ENCODE measurements around the gene CCL28. TPM values are rescaled to one million over a fixed set of nuclear protein-coding genes. Genes with fewer than 3 reads are reported as not detected.

CCL28 gene
- total and polyA plus RNA-seq, 9 of the 15 experiments (the other 6 are each of a cell fraction or from before 2014, with no cell fraction given): not detected

DNA sequence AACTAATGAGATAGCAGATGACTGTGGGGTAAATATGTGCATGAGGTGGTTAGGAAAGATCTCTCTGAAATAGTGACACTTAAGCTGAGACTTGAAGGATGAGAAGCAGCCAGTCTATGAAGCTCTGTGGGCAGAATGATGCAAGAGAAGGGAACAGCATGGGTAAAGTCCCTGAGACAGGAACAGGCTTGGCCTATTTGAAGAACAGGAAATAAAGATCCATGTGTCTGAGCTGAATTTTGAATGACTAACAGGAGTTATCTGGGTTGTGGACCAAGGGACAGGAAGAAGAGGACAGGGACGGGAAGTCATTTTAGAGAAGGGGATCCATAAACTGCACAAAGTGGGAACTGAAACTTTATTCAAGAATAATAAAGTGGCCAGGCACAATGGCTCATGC is 73.3 kb downstream of the CCL28 start (continued):
- no peak for TF ChIP-seq FOXK2 (conservative IDR thresholded peaks at IDR 0.05 in 1 of 2, IDR thresholded peaks at IDR 0.05 in 1 of 2; ENCODE audit: low read depth in 2 of 2)
- TF ChIP-seq, protein P1, sequence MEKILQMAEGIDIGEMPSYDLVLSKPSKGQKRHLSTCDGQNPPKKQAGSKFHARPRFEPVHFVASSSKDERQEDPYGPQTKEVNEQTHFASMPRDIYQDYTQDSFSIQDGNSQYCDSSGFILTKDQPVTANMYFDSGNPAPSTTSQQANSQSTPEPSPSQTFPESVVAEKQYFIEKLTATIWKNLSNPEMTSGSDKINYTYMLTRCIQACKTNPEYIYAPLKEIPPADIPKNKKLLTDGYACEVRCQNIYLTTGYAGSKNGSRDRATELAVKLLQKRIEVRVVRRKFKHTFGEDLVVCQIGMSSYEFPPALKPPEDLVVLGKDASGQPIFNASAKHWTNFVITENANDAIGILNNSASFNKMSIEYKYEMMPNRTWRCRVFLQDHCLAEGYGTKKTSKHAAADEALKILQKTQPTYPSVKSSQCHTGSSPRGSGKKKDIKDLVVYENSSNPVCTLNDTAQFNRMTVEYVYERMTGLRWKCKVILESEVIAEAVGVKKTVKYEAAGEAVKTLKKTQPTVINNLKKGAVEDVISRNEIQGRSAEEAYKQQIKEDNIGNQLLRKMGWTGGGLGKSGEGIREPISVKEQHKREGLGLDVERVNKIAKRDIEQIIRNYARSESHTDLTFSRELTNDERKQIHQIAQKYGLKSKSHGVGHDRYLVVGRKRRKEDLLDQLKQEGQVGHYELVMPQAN (IDR thresholded peaks at IDR 0.05; ENCODE audit: borderline replicate concordance): no peak
- TF ChIP-seq NEUROD1 (IDR thresholded peaks at IDR 0.05; ENCODE audit: borderline replicate concordance, low read depth, low read length, partially characterized antibody): no peak
- TF ChIP-seq ZNF586 (CRISPR knock-in tag; conservative IDR thresholded peaks at IDR 0.05): no peak
- no peak for TF ChIP-seq ZEB2 (IDR thresholded peaks at IDR 0.05)
- peak; percentile 40; the same call in 1 of the 2 replicates for TF ChIP-seq CEBPG (CRISPR knock-in tag; IDR thresholded peaks at IDR 0.05)
- TF ChIP-seq CEBPG (tag; conservative IDR thresholded peaks at IDR 0.05 in 1 of 2, IDR thresholded peaks at IDR 0.05 in 1 of 2): peak in 1 of 2 experiments; percentile 54; a peak in 2 of 4 replicates
- TF ChIP-seq HNRNPLL (IDR thresholded peaks at IDR 0.05; ENCODE audit: low read depth, low read length, poor library complexity, severe bottlenecking): no peak
- no peak for TF ChIP-seq ZKSCAN8 (CRISPR knock-in tag; IDR thresholded peaks at IDR 0.05)
- no peak for TF ChIP-seq ILF3 (IDR thresholded peaks at IDR 0.05; ENCODE audit: borderline replicate concordance)

DNA sequence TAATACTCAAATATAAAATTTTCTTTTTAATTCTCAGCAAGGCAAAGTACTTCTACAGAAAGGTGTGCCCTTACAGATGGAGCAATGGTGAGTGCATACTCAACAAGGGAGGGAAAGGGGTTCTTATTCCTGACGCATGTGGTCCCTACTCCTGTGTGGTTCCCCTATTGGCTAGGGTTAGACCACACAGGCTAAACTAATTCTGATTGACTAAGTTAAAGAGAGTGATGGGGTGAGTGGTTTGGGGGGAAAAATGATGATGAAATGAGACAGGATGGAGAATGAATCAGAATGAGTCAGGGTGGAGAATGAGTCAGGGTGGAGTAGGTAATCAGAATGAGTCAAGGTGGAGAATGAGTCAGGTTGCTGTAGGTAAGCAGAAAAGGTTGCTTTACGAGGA is 76.0 kb downstream of the CCL28 start:
- no peak for FAIRE-seq
- TF ChIP-seq BRD9 (IDR thresholded peaks at IDR 0.05; ENCODE audit: low read depth, partially characterized antibody) (peak; percentile 29), ZNF311 (CRISPR knock-in tag; IDR thresholded peaks at IDR 0.05) (no peak), NCOR1 (IDR thresholded peaks at IDR 0.05) (no peak), XRCC3 (IDR thresholded peaks at IDR 0.05) (peak; percentile 39; the same call in 1 of the 2 replicates), CEBPG (CRISPR knock-in tag; IDR thresholded peaks at IDR 0.05) (0 out of 2 replicates have a peak, but pooled peaks have one; percentile 15), CEBPG (tag; conservative IDR thresholded peaks at IDR 0.05 in 1 of 2, IDR thresholded peaks at IDR 0.05 in 1 of 2) (peak in 1 of 2 experiments; percentile 64; a peak in 2 of 4 replicates), CEBPB (tag; IDR thresholded peaks at IDR 0.05) (0 out of 2 replicates have a peak, but pooled peaks have one; percentile 28)
- TF ChIP-seq, protein P2, sequence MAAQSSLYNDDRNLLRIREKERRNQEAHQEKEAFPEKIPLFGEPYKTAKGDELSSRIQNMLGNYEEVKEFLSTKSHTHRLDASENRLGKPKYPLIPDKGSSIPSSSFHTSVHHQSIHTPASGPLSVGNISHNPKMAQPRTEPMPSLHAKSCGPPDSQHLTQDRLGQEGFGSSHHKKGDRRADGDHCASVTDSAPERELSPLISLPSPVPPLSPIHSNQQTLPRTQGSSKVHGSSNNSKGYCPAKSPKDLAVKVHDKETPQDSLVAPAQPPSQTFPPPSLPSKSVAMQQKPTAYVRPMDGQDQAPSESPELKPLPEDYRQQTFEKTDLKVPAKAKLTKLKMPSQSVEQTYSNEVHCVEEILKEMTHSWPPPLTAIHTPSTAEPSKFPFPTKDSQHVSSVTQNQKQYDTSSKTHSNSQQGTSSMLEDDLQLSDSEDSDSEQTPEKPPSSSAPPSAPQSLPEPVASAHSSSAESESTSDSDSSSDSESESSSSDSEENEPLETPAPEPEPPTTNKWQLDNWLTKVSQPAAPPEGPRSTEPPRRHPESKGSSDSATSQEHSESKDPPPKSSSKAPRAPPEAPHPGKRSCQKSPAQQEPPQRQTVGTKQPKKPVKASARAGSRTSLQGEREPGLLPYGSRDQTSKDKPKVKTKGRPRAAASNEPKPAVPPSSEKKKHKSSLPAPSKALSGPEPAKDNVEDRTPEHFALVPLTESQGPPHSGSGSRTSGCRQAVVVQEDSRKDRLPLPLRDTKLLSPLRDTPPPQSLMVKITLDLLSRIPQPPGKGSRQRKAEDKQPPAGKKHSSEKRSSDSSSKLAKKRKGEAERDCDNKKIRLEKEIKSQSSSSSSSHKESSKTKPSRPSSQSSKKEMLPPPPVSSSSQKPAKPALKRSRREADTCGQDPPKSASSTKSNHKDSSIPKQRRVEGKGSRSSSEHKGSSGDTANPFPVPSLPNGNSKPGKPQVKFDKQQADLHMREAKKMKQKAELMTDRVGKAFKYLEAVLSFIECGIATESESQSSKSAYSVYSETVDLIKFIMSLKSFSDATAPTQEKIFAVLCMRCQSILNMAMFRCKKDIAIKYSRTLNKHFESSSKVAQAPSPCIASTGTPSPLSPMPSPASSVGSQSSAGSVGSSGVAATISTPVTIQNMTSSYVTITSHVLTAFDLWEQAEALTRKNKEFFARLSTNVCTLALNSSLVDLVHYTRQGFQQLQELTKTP (IDR thresholded peaks at IDR 0.05; ENCODE audit: low read depth in 1 of 2, partially characterized antibody in 2 of 2): peak in 1 of 2 experiments; percentile 85

More for the DNA sequence above, 76.0 kb downstream of the CCL28 start:
- ChIA-PET POLR2A (no interaction called here), CTCF (ENCODE audit: low intra/inter-chr PET ratio) (no interaction called here)
- intact Hi-C loops (cut with micrococcal nuclease) (no loop called here), in situ Hi-C loops (cut with MboI) (no loop called here)
- Histone ChIP-seq H2AFZ (ENCODE audit: low read depth, low read length) (no peak overlapping the region), H3K9me1 (ENCODE audit: control insufficient read depth, insufficient read depth, low read length) (no peaks in the 10 kb centered on the region), H3K4me3 (no peak overlapping the region), H3K9me3 (replicated peaks; ENCODE audit: control insufficient read depth, insufficient read depth, low read depth, low read length) (peaks cover 17% of the 10 kb centered on the region), H3K36me3 (ENCODE audit: control insufficient read depth, insufficient read depth, low read length) (no peaks in the 10 kb centered on the region), H3K27me3 (ENCODE audit: control insufficient read depth in 2 of 2, insufficient read depth in 2 of 2, low read length in 2 of 2) (no peaks in the 10 kb centered on the region), H4K20me1 (replicated peaks; ENCODE audit: control insufficient read depth, insufficient read depth, low read length) (no peaks in the 10 kb centered on the region), H3K4me2 (ENCODE audit: insufficient read depth, low read length) (no peak overlapping the region), H3K79me2 (ENCODE audit: control insufficient read depth, insufficient read depth, low read length) (no peaks in the 10 kb centered on the region), H3K9ac (ENCODE audit: insufficient read depth in 1 of 2, low read depth in 2 of 2, low read length in 2 of 2) (no peak overlapping the region), H3K27ac (ENCODE audit: extremely low read depth, low read depth, low read length) (no peak overlapping the region), H3K4me1 (replicated peaks in 1 of 2; ENCODE audit: control insufficient read depth in 2 of 2, insufficient read depth in 2 of 2, low read length in 2 of 2) (no peaks in the 10 kb centered on the region; a peak in 1 of 5 replicates)
- ATAC-seq: no peak
- BruUV-seq (replicated peaks): no TSS peak
- no peak for DNase-seq (ENCODE audit: extremely low read depth in 1 of 4, low spot score in 3 of 4)
- WGBS (ENCODE audit: insufficient coverage, low coverage, missing lambda C conversion rate): 22% methylated on average over 2 of the region's 2 CpGs
